Transverse colon (tissue), 4 donors: ENCODE results near the gene ARSI. TPM values are rescaled to one million over a fixed set of nuclear protein-coding genes. Genes with fewer than 3 reads are reported as not detected.

Source experiments
- DNase-seq: peaks from one replicate; pipeline ENCODE4 v3.0.0-alpha.2; 2019
- H3K27ac ChIP-seq, 4 donors: fragments of 200-600 bp; sonication (generic); 2 replicates each; pipeline ENCODE4 v1.5.1; 2016 to 2018; ENCODE audit warnings: inconsistent platforms in 4 of 4
- H3K27me3 ChIP-seq: fragments of 200-600 bp; sonication (generic); 2 replicates; pipeline ENCODE4 v1.5.1; 2017; ENCODE audit warnings: inconsistent platforms
- H3K36me3 ChIP-seq, 4 donors: fragments of 200-600 bp; sonication (generic); 2 replicates each; pipeline ENCODE4 v1.5.1; 2017 to 2019; ENCODE audit warnings: inconsistent platforms in 4 of 4
- H3K4me1 ChIP-seq, 4 donors: fragments of 200-600 bp; sonication (generic); 2 replicates each; pipeline ENCODE4 v1.5.1; 2017 to 2020; ENCODE audit warnings: inconsistent platforms in 4 of 4
- H3K4me3 ChIP-seq, 4 donors: fragments of 200-600 bp; sonication (generic); 1 replicate in 1 of 4; 2 replicates in 3 of 4; pipeline versions ENCODE4 v1.5.1 to v1.6.1; 2017 to 2019; ENCODE audit warnings: inconsistent platforms in 4 of 4
- H3K9me3 ChIP-seq, 2 donors: fragments of 200-600 bp; sonication (generic); 2 replicates each; pipeline ENCODE4 v1.5.1; 2017 to 2019; ENCODE audit warnings: inconsistent platforms in 2 of 2
- CTCF ChIP-seq, 5 experiments: fragments of 200-600 bp in 3 of 5; fragments of 450-650 bp in 2 of 5; sonication (generic) in 3 of 5; IDR thresholded peaks; 1 replicate in 2 of 5; 2 replicates in 3 of 5; pipeline ENCODE4 v1.5.1; 2016 to 2017; ENCODE audit warnings: antibody characterized with exemption in 5 of 5, inconsistent platforms in 3 of 5, mild to moderate bottlenecking in 2 of 5, moderate library complexity in 1 of 5
- EP300 ChIP-seq: sonication (generic); formaldehyde crosslinking; IDR thresholded peaks from one replicate; pipeline ENCODE4 v1.6.1; 2017; ENCODE audit warnings: antibody characterized with exemption, low read depth
- POLR2A ChIP-seq: fragments of 450-650 bp; IDR thresholded peaks from one replicate; pipeline ENCODE4 v1.6.1; 2016; ENCODE audit warnings: antibody characterized with exemption, mild to moderate bottlenecking, moderate library complexity
- POLR2AphosphoS5 ChIP-seq, 3 donors: sonication (generic); formaldehyde crosslinking; IDR thresholded peaks; one replicate each; pipeline ENCODE4 v1.6.1; 2016; ENCODE audit warnings: antibody characterized with exemption in 3 of 3
- WGBS, 2 donors: methylation state at CpG; one replicate each; pipeline ENCODE4 v1.1.5; 2018; ENCODE audit warnings: low coverage in 1 of 2; 5-methylcytosine and 5-hydroxymethylcytosine counted together
- in situ Hi-C, 4 donors: fragments of 200-750 bp; cut with MboI; loops; one replicate each; pipeline versions ENCODE4 v1.15.0 to v1.15.1; 2017; ENCODE audit warnings: low sequenced_read_pairs in 3 of 4, low pct_ligation_motif_present in 1 of 4, low pct_unique_long_range_greater_than_20kb in 1 of 4
- intact Hi-C: fragments of 100-400 bp; cut with DNase I; formaldehyde crosslinking; loops from one replicate; pipeline ENCODE4 v1.15.1; 2023; ENCODE audit warnings: low total_unique reads
- total RNA-seq, 4 donors: library from RNA; depleted of rRNA; stranded (reverse); fragments of >200 nt; gene quantifications; one replicate each; pipeline ENCODE4 v1.1.0, GENCODE V29; 2016

ARSI gene
- total RNA-seq, 4 donors from 2014 or later, result 0.48 to 1.6 TPM; not detected in 2

DNA sequence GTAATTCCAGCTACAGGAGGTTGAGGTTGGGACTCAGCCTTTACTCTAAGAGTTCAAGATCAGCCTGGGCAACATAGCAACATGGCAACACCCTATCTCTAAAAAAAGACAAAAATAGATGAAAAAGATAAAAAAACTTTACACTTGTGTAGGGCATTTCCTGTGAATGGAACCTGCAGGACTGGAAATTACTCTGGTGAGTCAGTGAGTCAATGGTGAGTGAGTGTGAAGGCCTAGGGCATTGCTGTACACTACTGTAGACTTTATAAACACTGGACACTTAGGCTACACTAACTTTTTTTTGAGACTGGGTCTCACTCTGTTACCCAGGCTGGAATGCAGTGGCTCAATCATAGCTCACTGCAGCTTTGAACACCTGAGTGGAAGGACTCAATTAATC, 19.5 kb upstream of the ARSI start:
- no peak for TF ChIP-seq POLR2A
- TF ChIP-seq EP300, result no peak
- no peak for TF ChIP-seq POLR2AphosphoS5 (IDR thresholded peaks at IDR 0.05)
- no peak for TF ChIP-seq CTCF (IDR thresholded peaks at IDR 0.05)
- H3K27me3 ChIP-seq, result no peaks in the 10 kb centered on the region
- no peaks in the 10 kb centered on the region for H3K9me3 ChIP-seq
- intact Hi-C loops (no loop called here), in situ Hi-C loops (no loop called here)
- H3K4me3 ChIP-seq, result no peak overlapping the region
- no peak overlapping the region for H3K27ac ChIP-seq
- no peak for DNase-seq
- no peaks in the 10 kb centered on the region for H3K36me3 ChIP-seq
- no peaks in the 10 kb centered on the region for H3K4me1 ChIP-seq

DNA sequence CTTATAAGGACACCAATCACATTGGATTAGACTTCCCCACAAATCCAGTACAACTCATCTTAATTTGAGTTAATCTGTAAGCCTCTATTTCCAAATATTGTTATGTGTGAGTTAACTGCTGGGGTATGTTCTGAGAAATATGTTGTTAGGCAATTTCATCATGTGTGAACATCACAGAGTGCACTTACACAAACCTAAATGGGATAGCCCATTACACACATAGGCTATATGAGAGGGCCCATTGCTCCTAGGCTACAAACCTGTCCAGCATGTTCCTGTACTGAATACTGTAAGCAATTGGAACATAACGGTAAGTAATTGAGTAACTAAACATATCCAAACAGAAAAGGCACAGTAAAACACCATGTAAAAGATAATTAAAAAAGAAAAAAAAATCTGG, 19.1 kb upstream of the ARSI start:
- Histone ChIP-seq H3K4me1 (no peaks in the 10 kb centered on the region), H3K9me3 (no peaks in the 10 kb centered on the region), H3K27me3 (no peaks in the 10 kb centered on the region), H3K4me3 (no peak overlapping the region), H3K36me3 (no peaks in the 10 kb centered on the region), H3K27ac (no peak overlapping the region)
- WGBS, 2 donors, result 69 to 75% methylated on average over 1 of the region's 1 CpG
- intact Hi-C loops (no loop called here), in situ Hi-C loops (no loop called here)
- TF ChIP-seq POLR2AphosphoS5 (IDR thresholded peaks at IDR 0.05) (no peak), POLR2A (no peak), CTCF (IDR thresholded peaks at IDR 0.05) (no peak), EP300 (no peak)
- no peak for DNase-seq

GRCh38 chr5:150321211-150321610, 18.5 kb upstream of the ARSI start:
- in situ Hi-C loops (no loop called here), intact Hi-C loops (no loop called here)
- H3K4me3 ChIP-seq, result no peak overlapping the region
- no peaks in the 10 kb centered on the region for H3K9me3 ChIP-seq
- DNase-seq, result no peak
- TF ChIP-seq POLR2A (no peak), CTCF (IDR thresholded peaks at IDR 0.05) (no peak), EP300 (no peak), POLR2AphosphoS5 (IDR thresholded peaks at IDR 0.05) (no peak)
- WGBS, 2 donors, result 100% methylated on average over 1 of the region's 1 CpG; no CpG with 5 or more reads in 1 of the 2 donors
- H3K27ac ChIP-seq, result no peak overlapping the region
- H3K27me3 ChIP-seq, result no peaks in the 10 kb centered on the region
- no peaks in the 10 kb centered on the region for H3K4me1 ChIP-seq
- no peaks in the 10 kb centered on the region for H3K36me3 ChIP-seq

DNA sequence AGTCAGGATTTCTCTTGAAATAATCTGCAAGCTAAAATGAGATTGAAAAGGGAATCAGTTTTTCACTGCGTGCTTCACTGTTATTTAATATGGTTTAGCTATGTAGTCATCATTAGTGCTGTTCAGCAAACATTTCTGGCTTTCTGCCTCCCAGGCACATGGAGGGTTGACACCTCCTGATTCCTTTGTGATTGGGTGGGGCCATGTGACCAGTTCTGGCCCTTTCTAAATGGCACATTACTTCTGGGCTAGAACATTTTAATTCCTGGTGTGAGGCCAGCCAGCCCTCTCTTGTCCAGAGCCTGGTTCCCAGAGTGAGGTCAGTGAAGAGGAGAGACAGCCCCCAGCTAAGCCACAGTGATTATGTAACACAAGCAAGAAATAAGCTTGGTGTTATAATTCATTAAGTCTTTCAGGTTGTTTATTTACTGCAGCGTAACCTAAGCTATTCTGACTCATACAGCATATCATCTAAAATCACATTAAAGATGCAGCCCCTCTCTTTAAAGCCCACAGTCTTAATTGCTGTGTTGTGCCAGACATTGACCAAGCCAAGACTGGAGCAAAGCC, 17.4 kb upstream of the ARSI start:
- DNase-seq, result peak; percentile 55
- no peaks in the 10 kb centered on the region for H3K4me1 ChIP-seq
- no peaks in the 10 kb centered on the region for H3K27me3 ChIP-seq
- TF ChIP-seq POLR2AphosphoS5 (IDR thresholded peaks at IDR 0.05) (peak in 2 of 3 donors; percentile 33 to 37), EP300 (no peak)
- WGBS, 2 donors, result 67 to 80% methylated on average over 1 to 2 of the region's 2 CpGs
- H3K27ac ChIP-seq, result peak overlapping the region in 1 of 4 donors; percentile 13
- no peaks in the 10 kb centered on the region for H3K36me3 ChIP-seq
- intact Hi-C loops, result no loop called here
- in situ Hi-C loops, result no loop called here
- H3K4me3 ChIP-seq, result no peak overlapping the region
- H3K9me3 ChIP-seq, result no peaks in the 10 kb centered on the region

- H3K27ac ChIP-seq, result no peak overlapping the region
- no peaks in the 10 kb centered on the region for H3K4me1 ChIP-seq
- intact Hi-C loops, result no loop called here
- in situ Hi-C loops, result no loop called here
- no peaks in the 10 kb centered on the region for H3K36me3 ChIP-seq
- no peak for DNase-seq
- H3K9me3 ChIP-seq, result no peaks in the 10 kb centered on the region
- no peaks in the 10 kb centered on the region for H3K27me3 ChIP-seq
- H3K4me3 ChIP-seq, result no peak overlapping the region
- TF ChIP-seq CTCF (IDR thresholded peaks at IDR 0.05) (no peak), POLR2A (no peak), EP300 (no peak), POLR2AphosphoS5 (IDR thresholded peaks at IDR 0.05) (no peak)
- 85 to 88% methylated on average over 3 to 6 of the region's 6 CpGs for WGBS, 2 donors
Observed at GRCh38 chr5:150319484-150319790, 16.7 kb upstream of the ARSI start.
